OCI-LY3 (cell line): Measurements from ENCODE around the gene TCERG1L.

Experiments
- EZH2phosphoT487 ChIP-seq: fragments of 200-600 bp; shearing (Covaris generic); IDR thresholded peaks from 2 replicates; pipeline ENCODE4 v1.6.1; 2018; ENCODE audit warnings: antibody characterized with exemption, mixed run types, low read depth
- TF ChIP-seq, protein P1 (sequence below): fragments of 200-600, 300-600 bp; sonication (generic); IDR thresholded peaks from 2 replicates; pipeline ENCODE4 v1.5.1; 2014; ENCODE audit warnings: antibody characterized with exemption, low read length, low read depth

GRCh38 chr10:131109726-131110125 lies 201.8 kb downstream of the TCERG1L start:
- TF ChIP-seq EZH2phosphoT487, result no peak
- TF ChIP-seq, protein P1, sequence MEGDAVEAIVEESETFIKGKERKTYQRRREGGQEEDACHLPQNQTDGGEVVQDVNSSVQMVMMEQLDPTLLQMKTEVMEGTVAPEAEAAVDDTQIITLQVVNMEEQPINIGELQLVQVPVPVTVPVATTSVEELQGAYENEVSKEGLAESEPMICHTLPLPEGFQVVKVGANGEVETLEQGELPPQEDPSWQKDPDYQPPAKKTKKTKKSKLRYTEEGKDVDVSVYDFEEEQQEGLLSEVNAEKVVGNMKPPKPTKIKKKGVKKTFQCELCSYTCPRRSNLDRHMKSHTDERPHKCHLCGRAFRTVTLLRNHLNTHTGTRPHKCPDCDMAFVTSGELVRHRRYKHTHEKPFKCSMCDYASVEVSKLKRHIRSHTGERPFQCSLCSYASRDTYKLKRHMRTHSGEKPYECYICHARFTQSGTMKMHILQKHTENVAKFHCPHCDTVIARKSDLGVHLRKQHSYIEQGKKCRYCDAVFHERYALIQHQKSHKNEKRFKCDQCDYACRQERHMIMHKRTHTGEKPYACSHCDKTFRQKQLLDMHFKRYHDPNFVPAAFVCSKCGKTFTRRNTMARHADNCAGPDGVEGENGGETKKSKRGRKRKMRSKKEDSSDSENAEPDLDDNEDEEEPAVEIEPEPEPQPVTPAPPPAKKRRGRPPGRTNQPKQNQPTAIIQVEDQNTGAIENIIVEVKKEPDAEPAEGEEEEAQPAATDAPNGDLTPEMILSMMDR, result no peak
